ENCODE data around the gene PERM1.
A peak's percentile ranks its signal among the peaks of the same experiment; 100 is the strongest.

The PERM1 gene

GRCh38 chr1:972726-973458, 9.0 kb downstream of the PERM1 start:
- no peak overlapping the region for H3K9ac ChIP-seq (ENCODE audit: low read depth in 1 of 2, low read length in 2 of 2)
- H3K27ac ChIP-seq (ENCODE audit: low read depth in 2 of 2, low read length in 2 of 2) = no peak overlapping the region
- no peaks in the 10 kb centered on the region for H3K36me3 ChIP-seq (ENCODE audit: control insufficient read depth in 2 of 2, insufficient read depth in 2 of 2, low read length in 2 of 2)
- H3K9me3 ChIP-seq (ENCODE audit: control insufficient read depth in 2 of 2, low read length in 2 of 2) = no peaks in the 10 kb centered on the region
- peaks cover 7 to 20% of the 10 kb centered on the region in 2 donors for H3K27me3 ChIP-seq (ENCODE audit: control insufficient read depth in 2 of 2, insufficient read depth in 2 of 2, low read length in 2 of 2)
- H3K4me3 ChIP-seq (ENCODE audit: low read length in 2 of 2) = no peak overlapping the region
- peaks cover 6% of the 10 kb centered on the region in 2 donors for H3K4me1 ChIP-seq (ENCODE audit: control insufficient read depth in 2 of 2, insufficient read depth in 2 of 2, low read length in 2 of 2)

GRCh38 chr1:971751-972506, 10.0 kb downstream of the PERM1 start:
- Histone ChIP-seq H3K27ac (ENCODE audit: low read depth in 2 of 2, low read length in 2 of 2) (no peak overlapping the region), H3K36me3 (ENCODE audit: control insufficient read depth in 2 of 2, insufficient read depth in 2 of 2, low read length in 2 of 2) (no peaks in the 10 kb centered on the region), H3K4me3 (ENCODE audit: low read length in 2 of 2) (no peak overlapping the region), H3K27me3 (ENCODE audit: control insufficient read depth in 2 of 2, insufficient read depth in 2 of 2, low read length in 2 of 2) (peaks cover 10 to 20% of the 10 kb centered on the region in 2 donors), H3K4me1 (ENCODE audit: control insufficient read depth in 2 of 2, insufficient read depth in 2 of 2, low read length in 2 of 2) (peaks cover 7 to 11% of the 10 kb centered on the region in 2 donors), H3K9ac (ENCODE audit: low read depth in 1 of 2, low read length in 2 of 2) (no peak overlapping the region), H3K9me3 (ENCODE audit: control insufficient read depth in 2 of 2, low read length in 2 of 2) (no peaks in the 10 kb centered on the region)

- Histone ChIP-seq H3K36me3 (ENCODE audit: control insufficient read depth in 2 of 2, insufficient read depth in 2 of 2, low read length in 2 of 2) (no peaks in the 10 kb centered on the region), H3K27ac (ENCODE audit: low read depth in 2 of 2, low read length in 2 of 2) (no peak overlapping the region), H3K4me1 (ENCODE audit: control insufficient read depth in 2 of 2, insufficient read depth in 2 of 2, low read length in 2 of 2) (peaks cover 8 to 13% of the 10 kb centered on the region in 2 donors), H3K4me3 (ENCODE audit: low read length in 2 of 2) (no peak overlapping the region), H3K27me3 (ENCODE audit: control insufficient read depth in 2 of 2, insufficient read depth in 2 of 2, low read length in 2 of 2) (peaks cover 10 to 20% of the 10 kb centered on the region in 2 donors), H3K9me3 (ENCODE audit: control insufficient read depth in 2 of 2, low read length in 2 of 2) (no peaks in the 10 kb centered on the region), H3K9ac (ENCODE audit: low read depth in 1 of 2, low read length in 2 of 2) (no peak overlapping the region)
These were observed 10.7 kb downstream of the PERM1 start for GRCh38 chr1:970973-971730.

- Histone ChIP-seq H3K36me3 (ENCODE audit: control insufficient read depth in 2 of 2, insufficient read depth in 2 of 2, low read length in 2 of 2) (no peaks in the 10 kb centered on the region), H3K27ac (ENCODE audit: low read depth in 2 of 2, low read length in 2 of 2) (no peak overlapping the region), H3K9ac (ENCODE audit: low read depth in 1 of 2, low read length in 2 of 2) (no peak overlapping the region), H3K27me3 (ENCODE audit: control insufficient read depth in 2 of 2, insufficient read depth in 2 of 2, low read length in 2 of 2) (peaks cover 10 to 20% of the 10 kb centered on the region in 2 donors), H3K4me3 (ENCODE audit: low read length in 2 of 2) (no peak overlapping the region), H3K9me3 (ENCODE audit: control insufficient read depth in 2 of 2, low read length in 2 of 2) (no peaks in the 10 kb centered on the region), H3K4me1 (ENCODE audit: control insufficient read depth in 2 of 2, insufficient read depth in 2 of 2, low read length in 2 of 2) (peaks cover 6 to 9% of the 10 kb centered on the region in 2 donors)
These were observed 11.5 kb downstream of the PERM1 start for GRCh38 chr1:970242-970972.

GRCh38 chr1:969260-969855, 12.5 kb downstream of the PERM1 start:
- Histone ChIP-seq H3K4me3 (ENCODE audit: low read length in 2 of 2) (no peak overlapping the region), H3K27ac (ENCODE audit: low read depth in 2 of 2, low read length in 2 of 2) (no peak overlapping the region), H3K9ac (ENCODE audit: low read depth in 1 of 2, low read length in 2 of 2) (no peak overlapping the region), H3K27me3 (ENCODE audit: control insufficient read depth in 2 of 2, insufficient read depth in 2 of 2, low read length in 2 of 2) (peaks cover 10 to 20% of the 10 kb centered on the region in 2 donors), H3K9me3 (ENCODE audit: control insufficient read depth in 2 of 2, low read length in 2 of 2) (no peaks in the 10 kb centered on the region), H3K4me1 (ENCODE audit: control insufficient read depth in 2 of 2, insufficient read depth in 2 of 2, low read length in 2 of 2) (peaks cover 6 to 9% of the 10 kb centered on the region in 2 donors), H3K36me3 (ENCODE audit: control insufficient read depth in 2 of 2, insufficient read depth in 2 of 2, low read length in 2 of 2) (no peaks in the 10 kb centered on the region)

GRCh38 chr1:967466-968343, 14.2 kb downstream of the PERM1 start:
- Histone ChIP-seq H3K27ac (ENCODE audit: low read depth in 2 of 2, low read length in 2 of 2) (no peak overlapping the region), H3K4me3 (ENCODE audit: low read length in 2 of 2) (no peak overlapping the region), H3K9ac (ENCODE audit: low read depth in 1 of 2, low read length in 2 of 2) (no peak overlapping the region), H3K4me1 (ENCODE audit: control insufficient read depth in 2 of 2, insufficient read depth in 2 of 2, low read length in 2 of 2) (peaks cover 6 to 9% of the 10 kb centered on the region in 2 donors), H3K27me3 (ENCODE audit: control insufficient read depth in 2 of 2, insufficient read depth in 2 of 2, low read length in 2 of 2) (peaks cover 8 to 20% of the 10 kb centered on the region in 2 donors), H3K9me3 (ENCODE audit: control insufficient read depth in 2 of 2, low read length in 2 of 2) (no peaks in the 10 kb centered on the region), H3K36me3 (ENCODE audit: control insufficient read depth in 2 of 2, insufficient read depth in 2 of 2, low read length in 2 of 2) (no peaks in the 10 kb centered on the region)

GRCh38 chr1:966704-967300, 15.1 kb downstream of the PERM1 start:
- Histone ChIP-seq H3K27me3 (ENCODE audit: control insufficient read depth in 2 of 2, insufficient read depth in 2 of 2, low read length in 2 of 2) (peaks cover 8 to 20% of the 10 kb centered on the region in 2 donors), H3K36me3 (ENCODE audit: control insufficient read depth in 2 of 2, insufficient read depth in 2 of 2, low read length in 2 of 2) (no peaks in the 10 kb centered on the region), H3K9me3 (ENCODE audit: control insufficient read depth in 2 of 2, low read length in 2 of 2) (no peaks in the 10 kb centered on the region), H3K4me1 (ENCODE audit: control insufficient read depth in 2 of 2, insufficient read depth in 2 of 2, low read length in 2 of 2) (peaks cover 6 to 9% of the 10 kb centered on the region in 2 donors), H3K9ac (ENCODE audit: low read depth in 1 of 2, low read length in 2 of 2) (peak overlapping the region; percentile 60 to 66), H3K4me3 (ENCODE audit: low read length in 2 of 2) (peak overlapping the region; percentile 73 to 78), H3K27ac (ENCODE audit: low read depth in 2 of 2, low read length in 2 of 2) (peak overlapping the region; percentile 63 to 67)

GRCh38 chr1:966135-966703, 15.7 kb downstream of the PERM1 start, which contains the start of gene PLEKHN1:
Gene PLEKHN1, plus strand, starts transcription at chr1:966482. Its CDS starts 50 bp downstream, at chr1:966532.
- Histone ChIP-seq H3K9ac (ENCODE audit: low read depth in 1 of 2, low read length in 2 of 2) (peak within 1 kb of the TSS; percentile 60 to 66), H3K27ac (ENCODE audit: low read depth in 2 of 2, low read length in 2 of 2) (peak within 1 kb of the TSS; percentile 63 to 67)

More at GRCh38 chr1:966135-966703, 15.7 kb downstream of the PERM1 start, which contains the start of gene PLEKHN1:
- Histone ChIP-seq H3K9me3 (ENCODE audit: control insufficient read depth in 2 of 2, low read length in 2 of 2) (no peaks in the 10 kb centered on the region), H3K36me3 (ENCODE audit: control insufficient read depth in 2 of 2, insufficient read depth in 2 of 2, low read length in 2 of 2) (no peaks in the 10 kb centered on the region), H3K4me3 (ENCODE audit: low read length in 2 of 2) (peak within 1 kb of the TSS; percentile 73 to 78), H3K27me3 (ENCODE audit: control insufficient read depth in 2 of 2, insufficient read depth in 2 of 2, low read length in 2 of 2) (peaks cover 4 to 20% of the 10 kb centered on the region in 2 donors), H3K4me1 (ENCODE audit: control insufficient read depth in 2 of 2, insufficient read depth in 2 of 2, low read length in 2 of 2) (peaks cover 6 to 12% of the 10 kb centered on the region in 2 donors)

All from mucosa of rectum (tissue), 2 donors.